Measurements from ENCODE around the gene SNX8. TPM values are rescaled to one million over a fixed set of nuclear protein-coding genes. Genes with fewer than 3 reads are reported as not detected.

Gene SNX8
- total and polyA plus RNA-seq, 2 donors (not counting 1 experiment from before 2014, with no cell fraction given) = 64.4 to 126 TPM

GRCh38 chr7:2243458-2243857 is 70.8 kb downstream of the SNX8 start:
- Histone ChIP-seq H2AFZ (ENCODE audit: insufficient read depth, low read depth, low read length, poor library complexity, severe bottlenecking) (no peak overlapping the region), H4K20me1 (ENCODE audit: control insufficient read depth, insufficient read depth, low read length, poor library complexity, severe bottlenecking) (no peaks in the 10 kb centered on the region), H3K27me3 (replicated peaks in 1 of 4; ENCODE audit: control extremely low read depth in 1 of 4, control insufficient read depth in 3 of 4, insufficient read depth in 4 of 4, low read length in 3 of 4) (no peaks in the 10 kb centered on the region), H3K36me3 (replicated peaks in 1 of 2; ENCODE audit: control extremely low read depth in 1 of 2, control insufficient read depth in 1 of 2, extremely low read depth in 1 of 2, insufficient read depth in 2 of 2, low read length in 1 of 2) (peaks cover 0 to 8% of the 10 kb centered on the region in 2 experiments), H3K4me1 (ENCODE audit: control insufficient read depth in 2 of 2, insufficient read depth in 2 of 2, low read length in 2 of 2) (peaks cover 30 to 63% of the 10 kb centered on the region in 2 donors), H3K4me2 (replicated peaks; ENCODE audit: low read depth, low read length, poor library complexity, severe bottlenecking) (no peak overlapping the region), H3K9ac (ENCODE audit: low read length) (no peak overlapping the region), H3K79me2 (ENCODE audit: control insufficient read depth, insufficient read depth, low read length) (peaks cover 55% of the 10 kb centered on the region), H3K9me3 (ENCODE audit: control extremely low read depth in 1 of 3, control insufficient read depth in 2 of 3, insufficient read depth in 1 of 3, low read length in 2 of 3) (no peaks in the 10 kb centered on the region), H3K27ac (ENCODE audit: low read length in 2 of 2) (no peak overlapping the region), H3K4me3 (ENCODE audit: control extremely low read depth in 1 of 5, extremely low read depth in 1 of 5, insufficient read depth in 1 of 5, low read depth in 2 of 5, low read length in 4 of 5) (no peak overlapping the region)
- no peak overlapping the region for H3K27ac Mint-ChIP-seq
- no peak for DNase-seq
- POLR2A ChIA-PET = no interaction called here
- peaks cover 49% of the 10 kb centered on the region for H3K4me1 Mint-ChIP-seq
- ATAC-seq (ENCODE audit: low read depth) = no peak
- H3K27me3 Mint-ChIP-seq = no peaks in the 10 kb centered on the region
- WGBS (ENCODE audit: insufficient coverage) = 98% methylated on average over 8 of the region's 12 CpGs
- no peak for TF ChIP-seq EZH2 (IDR thresholded peaks at IDR 0.05; ENCODE audit: borderline replicate concordance, insufficient read depth, low read depth, low read length, poor library complexity, severe bottlenecking)
- CTCF ChIA-PET = no interaction called here
- H3K9me3 Mint-ChIP-seq (ENCODE audit: insufficient read depth) = no peaks in the 10 kb centered on the region
- intact Hi-C loops (cut with micrococcal nuclease) = no loop called here
- H3K4me3 Mint-ChIP-seq = no peak overlapping the region

DNA sequence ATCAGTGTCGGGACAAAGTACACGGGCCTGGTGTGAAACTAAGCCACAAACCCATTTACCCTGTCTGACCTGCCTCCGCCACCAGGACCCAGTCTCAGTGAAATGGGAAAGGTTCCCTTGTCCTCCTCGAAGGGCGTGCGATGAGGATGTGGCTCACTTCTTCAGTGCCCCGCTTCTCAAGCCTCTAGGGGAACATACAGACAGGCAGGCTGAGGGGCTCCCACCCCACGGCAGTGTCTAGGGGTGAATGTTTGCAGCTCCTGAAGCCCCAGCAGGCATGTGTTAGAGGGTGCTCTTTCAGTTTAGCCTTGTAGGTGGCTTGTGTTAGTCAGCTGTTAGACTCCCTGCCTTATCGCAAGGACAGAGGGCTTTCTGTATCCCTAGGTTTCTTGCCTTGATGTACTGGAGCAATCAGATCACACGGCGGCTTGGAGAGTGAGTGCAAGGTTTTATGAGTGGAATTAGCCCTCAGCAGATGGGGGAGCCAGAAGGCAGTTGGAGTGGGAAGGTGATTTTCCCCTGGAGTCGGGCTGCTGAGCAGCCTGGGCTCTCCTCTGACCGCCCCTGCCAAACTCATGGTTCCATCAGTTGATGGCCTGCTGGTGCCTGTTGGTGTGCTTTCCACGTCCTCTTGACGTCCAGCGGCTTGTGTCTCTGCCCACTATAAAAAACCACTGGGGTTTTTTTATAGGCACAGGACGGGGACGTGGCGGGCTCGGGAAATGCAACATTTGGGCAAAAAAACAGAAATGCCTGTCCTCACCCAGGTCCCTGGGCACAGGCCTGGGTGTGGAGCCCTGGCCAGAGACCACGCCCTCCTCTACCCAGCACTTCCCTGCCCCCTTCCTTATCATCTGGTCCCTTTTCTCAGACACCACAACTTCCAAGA is 71.5 kb downstream of the SNX8 start:
- H3K4me3 ChIP-seq (ENCODE audit: control extremely low read depth in 1 of 5, extremely low read depth in 1 of 5, insufficient read depth in 1 of 5, low read depth in 2 of 5, low read length in 4 of 5) = peak overlapping the region; percentile 53 to 95 (median 85)
- POLR2A ChIA-PET = interaction anchor here (1.2 kb wide), 1 partner anchor 162 kb away, joined by 3 read pairs; no protein-coding TSS in a partner anchor
- peaks cover 49% of the 10 kb centered on the region for H3K4me1 Mint-ChIP-seq
- peak overlapping the region; percentile 90 for H3K4me3 Mint-ChIP-seq
- H2AFZ ChIP-seq (ENCODE audit: insufficient read depth, low read depth, low read length, poor library complexity, severe bottlenecking) = peak overlapping the region; percentile 75
- DNase-seq = peak; percentile 57
- H3K9ac ChIP-seq (ENCODE audit: low read length) = peak overlapping the region; percentile 82
- H3K79me2 ChIP-seq (ENCODE audit: control insufficient read depth, insufficient read depth, low read length) = peaks cover 55% of the 10 kb centered on the region
- H3K27me3 ChIP-seq (replicated peaks in 1 of 4; ENCODE audit: control extremely low read depth in 1 of 4, control insufficient read depth in 3 of 4, insufficient read depth in 4 of 4, low read length in 3 of 4) = no peaks in the 10 kb centered on the region
- H3K27ac ChIP-seq (ENCODE audit: low read length in 2 of 2) = peak overlapping the region; percentile 72 to 84
- no peaks in the 10 kb centered on the region for H3K27me3 Mint-ChIP-seq
- CTCF ChIA-PET = interaction anchor here (0.9 to 1.7 kb wide), 4 partner anchors 9 to 105 kb away, joined by 3 to 6 read pairs (median 4); partner anchors contain the start of gene MAD1L1
- 48% methylated on average over 20 of the region's 21 CpGs for WGBS (ENCODE audit: insufficient coverage)
- H3K4me2 ChIP-seq (replicated peaks; ENCODE audit: low read depth, low read length, poor library complexity, severe bottlenecking) = peak overlapping the region; percentile 69
- peak; percentile 37 for ATAC-seq (ENCODE audit: low read depth)
- TF ChIP-seq EZH2 (IDR thresholded peaks at IDR 0.05; ENCODE audit: borderline replicate concordance, insufficient read depth, low read depth, low read length, poor library complexity, severe bottlenecking) (no peak), CTCF (IDR thresholded peaks at IDR 0.05) (no peak)
- H4K20me1 ChIP-seq (ENCODE audit: control insufficient read depth, insufficient read depth, low read length, poor library complexity, severe bottlenecking) = no peaks in the 10 kb centered on the region
- H3K9me3 Mint-ChIP-seq (ENCODE audit: insufficient read depth) = no peaks in the 10 kb centered on the region
- H3K4me1 ChIP-seq (ENCODE audit: control insufficient read depth in 2 of 2, insufficient read depth in 2 of 2, low read length in 2 of 2) = peaks cover 36 to 66% of the 10 kb centered on the region in 2 donors
- intact Hi-C loops (cut with micrococcal nuclease) = no loop called here
- peaks cover 3 to 15% of the 10 kb centered on the region in 2 experiments for H3K36me3 ChIP-seq (replicated peaks in 1 of 2; ENCODE audit: control extremely low read depth in 1 of 2, control insufficient read depth in 1 of 2, extremely low read depth in 1 of 2, insufficient read depth in 2 of 2, low read length in 1 of 2)
- no peaks in the 10 kb centered on the region for H3K9me3 ChIP-seq (ENCODE audit: control extremely low read depth in 1 of 3, control insufficient read depth in 2 of 3, insufficient read depth in 1 of 3, low read length in 2 of 3)
- H3K27ac Mint-ChIP-seq = peak overlapping the region; percentile 86

All from B cell (primary cell).